Erythroblast (primary cell): Measurements from ENCODE around the gene TMEM132C.

ENCODE experiments used
- GATA1 ChIP-seq: IDR thresholded peaks from 2 replicates; pipeline ENCODE4 v1.6.1; 2011; ENCODE audit warnings: low read depth, mild to moderate bottlenecking, control low read depth, low read length, moderate library complexity
- POLR2A ChIP-seq: IDR thresholded peaks from 2 replicates; pipeline ENCODE4 v1.6.1; 2011; ENCODE audit warnings: mild to moderate bottlenecking, low read length

DNA sequence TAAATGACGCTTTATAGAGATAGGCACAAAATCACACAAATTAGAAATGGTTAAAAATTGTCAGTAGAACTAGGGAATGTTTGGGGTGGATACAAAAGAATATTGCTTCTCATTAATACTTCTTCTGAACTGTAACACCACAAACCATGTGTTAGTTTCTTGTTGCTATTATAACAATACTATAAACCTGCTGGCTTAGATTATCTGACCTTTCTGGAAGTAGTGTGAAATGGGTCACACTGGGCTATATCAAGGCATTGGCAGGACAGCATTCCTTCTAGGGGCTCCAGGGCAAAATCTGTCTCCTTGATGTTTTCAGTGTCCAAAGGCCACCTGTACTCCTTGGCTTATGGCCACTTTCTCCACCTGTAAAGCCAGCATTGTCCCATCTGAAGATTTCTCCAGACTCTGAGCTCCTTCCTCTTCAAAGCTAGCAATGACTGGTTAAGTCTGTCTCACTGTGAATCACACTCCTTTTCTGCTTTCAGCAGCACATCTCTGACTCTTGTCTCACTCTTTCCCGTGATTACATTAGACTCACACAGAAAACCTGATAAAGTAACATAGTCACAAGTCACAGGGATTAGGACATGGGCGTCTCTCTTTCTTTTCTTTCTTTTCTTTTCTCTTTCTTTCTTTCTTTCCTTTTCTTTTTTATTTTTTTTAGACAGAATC is 470.5 kb downstream of the TMEM132C start:
- TF ChIP-seq POLR2A (no peak), GATA1 (no peak)
